HG03095 (cell line): Measurements from ENCODE around the gene DAP3.

Experiments
- ATAC-seq: cut with Tn5 transposase; IDR thresholded peaks from one replicate; pipeline ENCODE4 v1.9.1; 2021; ENCODE audit warnings: moderate library complexity; ENCODE audit not compliant: unreplicated experiment

The DAP3 gene

DNA sequence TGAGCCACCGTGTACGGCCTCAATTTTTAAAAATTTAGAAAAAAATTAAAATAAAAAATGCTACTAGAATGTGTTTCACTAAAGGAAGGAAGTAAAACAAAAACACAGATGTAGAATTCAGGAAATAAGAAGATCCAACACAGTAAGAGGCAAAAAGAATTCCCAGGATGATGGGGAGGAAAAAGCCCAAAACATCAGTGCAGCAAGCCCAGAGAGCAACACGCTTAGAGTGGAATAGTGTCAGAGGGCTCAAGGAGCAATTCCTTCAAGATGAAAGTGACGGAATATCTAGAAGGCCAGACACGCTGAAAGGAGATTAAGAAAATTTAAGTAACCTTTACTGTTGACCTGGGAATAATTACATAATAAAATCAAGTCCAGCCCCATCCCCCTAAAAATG lies 80.4 kb downstream of the DAP3 start:
- no peak for ATAC-seq

DNA sequence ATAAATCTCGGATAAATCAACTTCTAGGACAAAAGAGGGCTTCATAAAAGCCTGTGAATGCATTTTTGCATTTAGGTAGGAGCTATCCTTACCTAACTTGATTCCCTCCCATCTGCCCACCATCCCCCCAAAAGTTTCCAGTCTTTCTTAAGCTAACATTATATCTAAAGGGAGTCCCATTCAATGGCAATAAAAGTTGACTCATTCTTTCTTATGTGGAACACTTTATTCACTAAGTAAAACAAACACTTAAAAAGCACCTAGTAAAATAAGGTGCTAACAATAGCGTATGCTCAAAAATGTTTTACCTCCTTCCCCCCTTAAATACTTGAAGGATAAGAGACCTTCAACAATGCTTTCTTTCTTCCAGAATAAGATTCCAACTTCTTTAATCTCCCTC lies 84.3 kb downstream of the DAP3 start:
- ATAC-seq = no peak

DNA sequence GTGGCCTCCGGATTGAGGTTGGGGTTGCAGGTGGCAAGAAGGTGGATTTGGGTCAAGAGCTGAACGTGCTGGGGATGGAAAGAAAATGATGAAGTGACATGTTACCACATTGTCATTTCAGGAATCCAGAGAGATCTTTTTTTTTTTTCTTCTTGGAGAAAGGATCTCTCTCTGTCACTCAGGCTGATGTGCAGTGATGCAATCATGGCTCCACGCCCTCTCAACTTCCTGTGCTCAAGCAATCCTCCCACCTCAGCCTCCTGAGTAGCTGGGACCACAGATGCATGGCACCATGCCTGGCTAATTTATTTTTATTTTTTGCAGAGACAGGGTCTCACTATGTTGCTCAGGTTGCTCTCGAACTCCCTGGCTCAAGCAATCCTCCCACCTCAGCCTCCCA lies 87.5 kb downstream of the DAP3 start:
- no peak for ATAC-seq

DNA sequence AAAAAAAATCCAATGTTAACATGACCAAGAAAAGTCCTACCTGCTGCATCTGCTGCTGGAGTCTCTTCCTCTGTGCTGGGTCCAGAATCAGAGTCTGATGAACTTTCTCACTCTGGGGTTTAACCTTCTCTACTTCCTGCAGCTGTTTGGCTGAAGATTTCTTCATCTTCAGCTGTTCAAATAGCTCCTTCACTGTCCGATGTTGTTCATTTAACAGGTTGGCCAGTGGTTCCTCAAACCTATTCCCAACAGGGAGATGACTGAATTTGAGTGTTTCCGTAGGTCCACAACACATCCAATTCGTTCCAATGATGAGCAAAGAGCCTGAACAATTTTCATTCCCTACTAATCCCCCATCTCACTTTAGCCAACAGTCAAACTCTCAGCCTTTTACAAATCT lies 88.7 kb downstream of the DAP3 start:
- ATAC-seq = no peak
